ENCODE data around the gene CERS6. TPM values are rescaled to one million over a fixed set of nuclear protein-coding genes. Genes with fewer than 3 reads are reported as not detected.

CERS6 gene
- total RNA-seq, 1 experiment from 2014 or later: not detected

GRCh38 chr2:168698969-168699368, 242.9 kb downstream of the CERS6 start:
- Histone ChIP-seq H3K27ac (ENCODE audit: low read length) (no peak overlapping the region), H3K4me2 (ENCODE audit: low read depth, low read length, poor library complexity, severe bottlenecking) (no peak overlapping the region), H4K20me1 (ENCODE audit: insufficient read depth, low read depth, low read length) (no peaks in the 10 kb centered on the region), H3K9ac (ENCODE audit: low read length) (no peak overlapping the region), H3K9me3 (ENCODE audit: low read length) (no peaks in the 10 kb centered on the region), H3K4me3 (ENCODE audit: low read length) (no peak overlapping the region), H3K9me2 (replicated peaks; ENCODE audit: insufficient read depth, low read length) (no peaks in the 10 kb centered on the region), H3K79me2 (ENCODE audit: low read length) (no peaks in the 10 kb centered on the region), H3K36me3 (ENCODE audit: insufficient read depth, low read length) (no peaks in the 10 kb centered on the region), H2AFZ (ENCODE audit: low read length) (no peak overlapping the region), H3K27me3 (ENCODE audit: low read length) (no peaks in the 10 kb centered on the region), H3K4me1 (ENCODE audit: low read length) (no peaks in the 10 kb centered on the region)
- no peak for DNase-seq

- Histone ChIP-seq H3K36me3 (ENCODE audit: insufficient read depth, low read length) (no peaks in the 10 kb centered on the region), H3K9me2 (replicated peaks; ENCODE audit: insufficient read depth, low read length) (no peaks in the 10 kb centered on the region), H3K4me3 (ENCODE audit: low read length) (no peak overlapping the region), H3K4me2 (ENCODE audit: low read depth, low read length, poor library complexity, severe bottlenecking) (no peak overlapping the region), H3K27ac (ENCODE audit: low read length) (no peak overlapping the region), H3K79me2 (ENCODE audit: low read length) (no peaks in the 10 kb centered on the region), H3K4me1 (ENCODE audit: low read length) (no peaks in the 10 kb centered on the region), H4K20me1 (ENCODE audit: insufficient read depth, low read depth, low read length) (no peaks in the 10 kb centered on the region), H3K27me3 (ENCODE audit: low read length) (no peaks in the 10 kb centered on the region), H3K9ac (ENCODE audit: low read length) (no peak overlapping the region), H2AFZ (ENCODE audit: low read length) (no peak overlapping the region), H3K9me3 (ENCODE audit: low read length) (no peaks in the 10 kb centered on the region)
- DNase-seq: no peak
Observed at GRCh38 chr2:168699844-168700417, 243.9 kb downstream of the CERS6 start.

- Histone ChIP-seq H3K36me3 (ENCODE audit: insufficient read depth, low read length) (no peaks in the 10 kb centered on the region), H4K20me1 (ENCODE audit: insufficient read depth, low read depth, low read length) (no peaks in the 10 kb centered on the region), H3K4me3 (ENCODE audit: low read length) (no peak overlapping the region), H3K9me3 (ENCODE audit: low read length) (no peaks in the 10 kb centered on the region), H3K9ac (ENCODE audit: low read length) (no peak overlapping the region), H3K9me2 (replicated peaks; ENCODE audit: insufficient read depth, low read length) (no peaks in the 10 kb centered on the region), H3K79me2 (ENCODE audit: low read length) (no peaks in the 10 kb centered on the region), H3K4me1 (ENCODE audit: low read length) (no peaks in the 10 kb centered on the region), H3K4me2 (ENCODE audit: low read depth, low read length, poor library complexity, severe bottlenecking) (no peak overlapping the region), H2AFZ (ENCODE audit: low read length) (no peak overlapping the region), H3K27me3 (ENCODE audit: low read length) (no peaks in the 10 kb centered on the region), H3K27ac (ENCODE audit: low read length) (no peak overlapping the region)
- DNase-seq: no peak
Observed at GRCh38 chr2:168700615-168701245, 244.7 kb downstream of the CERS6 start.

GRCh38 chr2:168702579-168702978, 246.5 kb downstream of the CERS6 start:
- Histone ChIP-seq H3K4me2 (ENCODE audit: low read depth, low read length, poor library complexity, severe bottlenecking) (no peak overlapping the region), H3K36me3 (ENCODE audit: insufficient read depth, low read length) (no peaks in the 10 kb centered on the region), H3K4me3 (ENCODE audit: low read length) (no peak overlapping the region), H2AFZ (ENCODE audit: low read length) (no peak overlapping the region), H3K27ac (ENCODE audit: low read length) (no peak overlapping the region), H3K9me2 (replicated peaks; ENCODE audit: insufficient read depth, low read length) (no peaks in the 10 kb centered on the region), H3K4me1 (ENCODE audit: low read length) (no peaks in the 10 kb centered on the region), H3K79me2 (ENCODE audit: low read length) (no peaks in the 10 kb centered on the region), H3K9me3 (ENCODE audit: low read length) (no peaks in the 10 kb centered on the region), H3K9ac (ENCODE audit: low read length) (no peak overlapping the region), H4K20me1 (ENCODE audit: insufficient read depth, low read depth, low read length) (no peaks in the 10 kb centered on the region), H3K27me3 (ENCODE audit: low read length) (no peaks in the 10 kb centered on the region)
- no peak for DNase-seq

- Histone ChIP-seq H3K4me1 (ENCODE audit: low read length) (no peaks in the 10 kb centered on the region), H3K27me3 (ENCODE audit: low read length) (no peaks in the 10 kb centered on the region), H3K36me3 (ENCODE audit: insufficient read depth, low read length) (no peaks in the 10 kb centered on the region), H3K9me2 (replicated peaks; ENCODE audit: insufficient read depth, low read length) (no peaks in the 10 kb centered on the region), H3K9me3 (ENCODE audit: low read length) (no peaks in the 10 kb centered on the region), H3K4me3 (ENCODE audit: low read length) (no peak overlapping the region), H2AFZ (ENCODE audit: low read length) (no peak overlapping the region), H3K79me2 (ENCODE audit: low read length) (no peaks in the 10 kb centered on the region), H4K20me1 (ENCODE audit: insufficient read depth, low read depth, low read length) (no peaks in the 10 kb centered on the region), H3K9ac (ENCODE audit: low read length) (no peak overlapping the region), H3K27ac (ENCODE audit: low read length) (no peak overlapping the region), H3K4me2 (ENCODE audit: low read depth, low read length, poor library complexity, severe bottlenecking) (no peak overlapping the region)
- no peak for DNase-seq
Observed at GRCh38 chr2:168703926-168704325, 247.9 kb downstream of the CERS6 start.

- no peak overlapping the region for H2AFZ ChIP-seq (ENCODE audit: low read length)
- H3K27ac ChIP-seq (ENCODE audit: low read length): no peak overlapping the region
- no peak overlapping the region for H3K9ac ChIP-seq (ENCODE audit: low read length)
- no peaks in the 10 kb centered on the region for H3K36me3 ChIP-seq (ENCODE audit: insufficient read depth, low read length)
- no peaks in the 10 kb centered on the region for H3K9me2 ChIP-seq (replicated peaks; ENCODE audit: insufficient read depth, low read length)
- DNase-seq: peak; percentile 50
- H3K27me3 ChIP-seq (ENCODE audit: low read length): no peaks in the 10 kb centered on the region
- no peak overlapping the region for H3K4me2 ChIP-seq (ENCODE audit: low read depth, low read length, poor library complexity, severe bottlenecking)
- H3K9me3 ChIP-seq (ENCODE audit: low read length): no peaks in the 10 kb centered on the region
- no peaks in the 10 kb centered on the region for H3K79me2 ChIP-seq (ENCODE audit: low read length)
- H3K4me1 ChIP-seq (ENCODE audit: low read length): no peaks in the 10 kb centered on the region
- H4K20me1 ChIP-seq (ENCODE audit: insufficient read depth, low read depth, low read length): no peaks in the 10 kb centered on the region
- H3K4me3 ChIP-seq (ENCODE audit: low read length): no peak overlapping the region
Observed at GRCh38 chr2:168705534-168706470, 249.7 kb downstream of the CERS6 start.

- no peak for DNase-seq
- H3K9ac ChIP-seq (ENCODE audit: low read length): no peak overlapping the region
- no peaks in the 10 kb centered on the region for H3K9me2 ChIP-seq (replicated peaks; ENCODE audit: insufficient read depth, low read length)
- H3K9me3 ChIP-seq (ENCODE audit: low read length): no peaks in the 10 kb centered on the region
- no peak overlapping the region for H2AFZ ChIP-seq (ENCODE audit: low read length)
- no peaks in the 10 kb centered on the region for H3K27me3 ChIP-seq (ENCODE audit: low read length)
- no peaks in the 10 kb centered on the region for H4K20me1 ChIP-seq (ENCODE audit: insufficient read depth, low read depth, low read length)
- H3K4me2 ChIP-seq (ENCODE audit: low read depth, low read length, poor library complexity, severe bottlenecking): no peak overlapping the region
- no peaks in the 10 kb centered on the region for H3K36me3 ChIP-seq (ENCODE audit: insufficient read depth, low read length)
- no peak overlapping the region for H3K27ac ChIP-seq (ENCODE audit: low read length)
- no peak overlapping the region for H3K4me3 ChIP-seq (ENCODE audit: low read length)
- no peaks in the 10 kb centered on the region for H3K4me1 ChIP-seq (ENCODE audit: low read length)
- no peaks in the 10 kb centered on the region for H3K79me2 ChIP-seq (ENCODE audit: low read length)
Observed at GRCh38 chr2:168706806-168707205, 250.7 kb downstream of the CERS6 start.

- Histone ChIP-seq H3K9me2 (replicated peaks; ENCODE audit: insufficient read depth, low read length) (no peaks in the 10 kb centered on the region), H3K79me2 (ENCODE audit: low read length) (no peaks in the 10 kb centered on the region), H4K20me1 (ENCODE audit: insufficient read depth, low read depth, low read length) (no peaks in the 10 kb centered on the region), H3K36me3 (ENCODE audit: insufficient read depth, low read length) (no peaks in the 10 kb centered on the region), H3K9ac (ENCODE audit: low read length) (no peak overlapping the region), H3K4me1 (ENCODE audit: low read length) (peaks cover 2% of the 10 kb centered on the region; the same call in 1 of the 2 replicates), H3K27me3 (ENCODE audit: low read length) (no peaks in the 10 kb centered on the region), H3K4me3 (ENCODE audit: low read length) (no peak overlapping the region), H3K9me3 (ENCODE audit: low read length) (no peaks in the 10 kb centered on the region), H3K4me2 (ENCODE audit: low read depth, low read length, poor library complexity, severe bottlenecking) (no peak overlapping the region), H2AFZ (ENCODE audit: low read length) (no peak overlapping the region), H3K27ac (ENCODE audit: low read length) (no peak overlapping the region)
- DNase-seq: no peak
Observed at GRCh38 chr2:168708080-168708479, 252.0 kb downstream of the CERS6 start.

Measured in Karpas-422 (cell line).